Measurements from ENCODE around the gene NCAPH2. TPM values are rescaled to one million over a fixed set of nuclear protein-coding genes. Genes with fewer than 3 reads are reported as not detected.
"Not testable (repeated sequence)": the region's sequence is repeated elsewhere in the genome, so short reads cannot be mapped to it uniquely, and the experiment has no call there.

Gene NCAPH2
- total RNA-seq, 2 experiments from 2014 or later = 136 to 181 TPM

- H3K4me1 Mint-ChIP-seq = peaks cover 52% of the 10 kb centered on the region
- ATAC-seq = no peak
- H3K36me3 Mint-ChIP-seq = peaks cover 11% of the 10 kb centered on the region
- DNase-seq = no peak
- H3K9me3 Mint-ChIP-seq (ENCODE audit: low read depth) = no peaks in the 10 kb centered on the region
- no peak overlapping the region for H3K4me3 Mint-ChIP-seq
- H3K27ac Mint-ChIP-seq = no peak overlapping the region
- no peaks in the 10 kb centered on the region for H3K27me3 Mint-ChIP-seq
- CTCF ChIA-PET = interaction anchor here (1.1 to 2.7 kb wide), 3 partner anchors 9 to 28 kb away, joined by 3 to 8 read pairs (median 8); partner anchors contain the start of genes SCO2 and SYCE3
Observed at GRCh38 chr22:50535113-50535512, 27.1 kb downstream of the NCAPH2 start.

DNA sequence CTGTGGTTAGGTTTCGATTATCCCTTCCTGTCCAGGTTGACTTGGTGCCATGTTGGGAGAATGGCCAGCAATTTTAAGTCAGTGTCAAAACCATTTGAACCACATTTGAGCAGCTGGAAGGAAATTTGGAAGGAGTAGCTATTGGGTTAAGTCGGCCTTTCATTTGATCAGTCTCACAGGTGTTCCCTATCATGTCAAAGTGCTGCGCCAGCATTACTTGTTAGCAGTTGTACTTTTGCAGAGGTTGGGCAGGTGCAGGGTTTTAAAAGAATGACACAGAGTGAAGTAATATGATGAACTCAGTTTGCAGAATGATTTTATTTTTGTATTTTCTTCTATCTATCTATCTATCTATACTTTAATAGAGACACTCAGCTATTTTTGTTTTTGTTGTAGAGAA lies 28.2 kb downstream of the NCAPH2 start:
- no peaks in the 10 kb centered on the region for H3K27me3 Mint-ChIP-seq
- ATAC-seq = no peak
- no peak overlapping the region for H3K4me3 Mint-ChIP-seq
- CTCF ChIA-PET = interaction anchor here (1.2 to 2.7 kb wide), 4 partner anchors 9 to 27 kb away, joined by 3 to 8 read pairs (median 6); partner anchors contain the start of genes KLHDC7B, SCO2 and SYCE3
- peak overlapping the region; percentile 46 for H3K27ac Mint-ChIP-seq
- peaks cover 61% of the 10 kb centered on the region for H3K4me1 Mint-ChIP-seq
- peaks cover 12% of the 10 kb centered on the region for H3K36me3 Mint-ChIP-seq
- H3K9me3 Mint-ChIP-seq (ENCODE audit: low read depth) = no peaks in the 10 kb centered on the region
- DNase-seq = no peak

GRCh38 chr22:50537765-50538164 lies 29.7 kb downstream of the NCAPH2 start:
- peaks cover 18% of the 10 kb centered on the region for H3K36me3 Mint-ChIP-seq
- peaks cover 74% of the 10 kb centered on the region for H3K4me1 Mint-ChIP-seq
- no peak overlapping the region for H3K4me3 Mint-ChIP-seq
- no peaks in the 10 kb centered on the region for H3K9me3 Mint-ChIP-seq (ENCODE audit: low read depth)
- H3K27me3 Mint-ChIP-seq = no peaks in the 10 kb centered on the region
- H3K27ac Mint-ChIP-seq = peak overlapping the region; percentile 98
- no peak for DNase-seq
- CTCF ChIA-PET = interaction anchor here (2.1 to 5.5 kb wide), 4 partner anchors 9 to 83 kb away, joined by 8 to 53 read pairs (median 31); partner anchors contain the start of genes SCO2, SYCE3 and TYMP
- ATAC-seq = no peak

GRCh38 chr22:50540381-50540780 lies 32.4 kb downstream of the NCAPH2 start:
- DNase-seq (no peak), ATAC-seq (no peak)
- Mint-ChIP-seq H3K27me3 (no peaks in the 10 kb centered on the region), H3K9me3 (ENCODE audit: low read depth) (no peaks in the 10 kb centered on the region), H3K27ac (peak overlapping the region; percentile 98), H3K4me1 (peaks cover 68% of the 10 kb centered on the region), H3K4me3 (no peak overlapping the region), H3K36me3 (peaks cover 18% of the 10 kb centered on the region)
- CTCF ChIA-PET = interaction anchor here (0.8 to 5.5 kb wide), 7 partner anchors 8 to 81 kb away, joined by 3 to 53 read pairs (median 18); partner anchors contain the start of genes SCO2, SYCE3 and TYMP

- not testable (repeated sequence) for H3K4me3 Mint-ChIP-seq
- peak; percentile 13 for ATAC-seq
Observed at GRCh38 chr22:50541667-50542026, 33.6 kb downstream of the NCAPH2 start.

DNA sequence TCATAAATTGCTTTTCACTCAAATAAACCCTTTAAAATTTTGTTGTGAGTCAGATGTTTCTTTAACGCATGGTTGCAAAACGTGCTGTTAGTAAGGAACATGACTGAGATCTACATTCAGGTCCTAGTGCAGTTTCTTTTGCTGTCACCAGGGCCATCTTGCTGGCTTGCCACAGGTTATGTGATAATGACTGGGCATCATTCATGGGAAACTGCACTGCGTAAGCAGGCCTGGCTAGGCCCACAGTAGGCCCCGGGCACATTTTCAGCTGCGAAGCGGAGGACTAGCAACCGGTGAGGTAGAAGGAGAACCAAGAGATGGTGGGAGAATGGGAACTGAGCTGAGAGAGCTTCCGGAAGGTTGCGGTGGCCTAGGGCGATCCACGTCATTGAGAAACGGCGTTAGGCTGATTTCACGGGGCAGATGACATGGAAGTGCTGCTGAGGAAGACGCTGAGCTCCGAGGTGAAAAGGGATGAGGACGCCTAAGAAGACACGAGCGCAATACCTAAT lies 34.4 kb downstream of the NCAPH2 start:
- no peak overlapping the region for H3K4me3 Mint-ChIP-seq
- no peaks in the 10 kb centered on the region for H3K27me3 Mint-ChIP-seq
- peak; percentile 66 for DNase-seq
- peak overlapping the region; percentile 98 for H3K27ac Mint-ChIP-seq
- H3K4me1 Mint-ChIP-seq = peaks cover 73% of the 10 kb centered on the region
- ATAC-seq = no peak
- CTCF ChIA-PET = interaction anchor here (1.7 to 5.5 kb wide), 3 partner anchors 13 to 17 kb away, joined by 4 to 53 read pairs (median 6); partner anchors contain the start of genes SCO2 and TYMP
- no peaks in the 10 kb centered on the region for H3K9me3 Mint-ChIP-seq (ENCODE audit: low read depth)
- peaks cover 15% of the 10 kb centered on the region for H3K36me3 Mint-ChIP-seq

More at GRCh38 chr22:50541667-50542026, 33.6 kb downstream of the NCAPH2 start:
- not testable (repeated sequence) for H3K27me3 Mint-ChIP-seq; H3K9me3 Mint-ChIP-seq (ENCODE audit: low read depth)
- H3K27ac Mint-ChIP-seq = peak overlapping the region; percentile 98
- CTCF ChIA-PET = interaction anchor here (1.4 to 5.5 kb wide), 4 partner anchors 12 to 79 kb away, joined by 4 to 53 read pairs (median 19); partner anchors contain the start of genes SCO2, SYCE3 and TYMP
- peaks cover 15% of the 10 kb centered on the region for H3K36me3 Mint-ChIP-seq
- H3K4me1 Mint-ChIP-seq = peaks cover 74% of the 10 kb centered on the region
- DNase-seq = peak; percentile 76

- peak overlapping the region; percentile 49 for H3K4me3 Mint-ChIP-seq
- H3K9me3 Mint-ChIP-seq (ENCODE audit: low read depth) = no peaks in the 10 kb centered on the region
- peaks cover 7% of the 10 kb centered on the region for H3K36me3 Mint-ChIP-seq
- ATAC-seq (peak; percentile 51), DNase-seq (peak; percentile 93)
- peaks cover 65% of the 10 kb centered on the region for H3K4me1 Mint-ChIP-seq
- CTCF ChIA-PET = interaction anchor here (1.6 to 2.5 kb wide), 6 partner anchors 12 to 77 kb away, joined by 6 to 22 read pairs (median 16); partner anchors contain the start of genes SCO2, SYCE3 and TYMP
- H3K27ac Mint-ChIP-seq = peak overlapping the region; percentile 92
- H3K27me3 Mint-ChIP-seq = no peaks in the 10 kb centered on the region
Observed at GRCh38 chr22:50544078-50544745, 36.2 kb downstream of the NCAPH2 start.

DNA sequence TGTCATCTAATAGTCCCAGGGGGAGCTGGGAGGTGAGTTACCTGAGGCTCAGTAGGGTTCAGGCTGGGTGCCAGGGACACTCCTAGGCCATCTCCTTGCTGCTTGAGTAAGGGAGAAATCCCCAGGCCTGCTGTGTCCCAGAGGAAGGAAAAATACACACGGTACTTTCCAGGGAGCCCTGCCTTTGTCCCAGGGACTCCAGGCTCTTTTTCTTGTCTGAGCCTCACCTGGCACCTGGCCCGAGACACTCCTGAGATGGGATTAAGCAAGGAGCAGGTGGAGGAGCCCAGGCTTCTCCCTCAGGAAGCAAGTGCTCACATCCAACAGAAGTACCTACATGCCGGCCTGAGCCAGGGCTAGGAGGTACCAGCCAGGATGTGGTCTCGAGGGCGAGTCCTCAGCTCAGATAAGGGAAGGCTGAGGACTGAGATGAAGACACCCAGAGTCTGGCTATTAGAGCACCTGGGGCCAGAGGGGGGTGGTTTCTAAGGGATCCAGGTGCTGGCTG lies 36.8 kb downstream of the NCAPH2 start:
- ATAC-seq (no peak), DNase-seq (peak; percentile 74)
- Mint-ChIP-seq H3K27ac (peak overlapping the region; percentile 92), H3K4me3 (peak overlapping the region; percentile 49), H3K9me3 (ENCODE audit: low read depth) (no peaks in the 10 kb centered on the region), H3K4me1 (peaks cover 64% of the 10 kb centered on the region), H3K36me3 (peaks cover 7% of the 10 kb centered on the region), H3K27me3 (no peaks in the 10 kb centered on the region)
- CTCF ChIA-PET = interaction anchor here (0.7 to 2.5 kb wide), 7 partner anchors 9 to 77 kb away, joined by 3 to 22 read pairs (median 12); partner anchors contain the start of genes SCO2, SYCE3 and TYMP

- peaks cover 7% of the 10 kb centered on the region for H3K36me3 Mint-ChIP-seq
- DNase-seq = peak; percentile 78
- no peaks in the 10 kb centered on the region for H3K9me3 Mint-ChIP-seq (ENCODE audit: low read depth)
- peaks cover 65% of the 10 kb centered on the region for H3K4me1 Mint-ChIP-seq
- no peaks in the 10 kb centered on the region for H3K27me3 Mint-ChIP-seq
- CTCF ChIA-PET = interaction anchor here (0.7 to 2.5 kb wide), 10 partner anchors 8 to 95 kb away, joined by 3 to 22 read pairs (median 6); partner anchors contain the start of genes SCO2, SYCE3 and TYMP
- ATAC-seq = peak; percentile 20
- peak within 1 kb of the TSS; percentile 32 for H3K4me3 Mint-ChIP-seq
- H3K27ac Mint-ChIP-seq = peak within 1 kb of the TSS; percentile 92
Observed at GRCh38 chr22:50545522-50546325, 37.7 kb downstream of the NCAPH2 start, which contains the start of gene KLHDC7B. TSS of gene KLHDC7B (plus strand) at chr22:50545899. CDS start at chr22:50546244, 345 bp downstream.

DNA sequence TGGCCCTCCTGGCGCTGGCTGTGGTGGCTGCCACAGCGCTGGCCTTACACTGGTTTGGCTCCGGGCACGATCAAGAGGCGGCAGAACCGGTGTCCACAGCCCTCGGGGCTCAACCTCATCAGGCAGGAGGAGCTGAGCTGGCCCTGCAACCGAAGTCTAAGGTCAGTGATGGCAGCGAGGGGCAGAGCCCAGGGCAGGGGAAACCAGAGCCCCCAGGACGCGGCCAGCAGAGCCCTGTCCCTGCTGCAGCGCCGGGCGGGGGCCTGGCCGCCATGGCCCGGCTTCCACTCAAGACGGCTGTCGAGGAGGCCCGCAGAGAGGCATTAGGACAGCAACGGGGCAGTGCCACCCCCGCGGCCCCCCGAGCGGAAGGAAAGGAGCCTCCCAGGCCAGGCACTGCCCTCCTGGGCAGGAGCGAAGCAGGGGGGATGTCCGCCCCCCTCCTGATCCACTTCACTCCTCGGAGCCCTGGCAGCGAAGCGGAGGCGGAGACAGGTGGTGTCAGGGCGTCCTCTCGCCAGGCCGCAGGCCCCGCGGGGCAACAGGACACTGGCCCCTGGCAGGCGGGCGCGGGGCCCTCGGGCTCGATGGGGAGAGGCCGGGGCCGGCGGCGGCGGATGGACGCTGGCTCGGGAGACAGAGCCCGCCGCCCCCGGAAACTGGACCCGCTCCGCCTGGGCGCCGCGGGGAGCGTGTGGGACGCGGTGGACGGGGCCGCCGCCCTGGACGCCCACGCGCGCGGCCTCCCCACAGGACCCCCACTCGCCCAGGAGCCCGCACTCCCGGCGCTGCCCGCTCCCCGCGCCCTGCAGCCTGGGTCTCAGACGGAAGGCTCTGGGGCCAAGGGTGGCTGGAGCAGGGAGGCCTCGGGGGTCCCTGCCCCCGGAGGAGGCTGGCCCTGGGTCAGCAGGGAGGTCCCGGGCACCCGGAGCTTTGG lies 38.6 kb downstream of the NCAPH2 start:
- no peak for ATAC-seq
- CTCF ChIA-PET = interaction anchor here (0.8 to 8.5 kb wide), 12 partner anchors 7 to 94 kb away, joined by 3 to 75 read pairs (median 18); partner anchors contain the start of genes NCAPH2, SCO2, SYCE3 and TYMP

DNA sequence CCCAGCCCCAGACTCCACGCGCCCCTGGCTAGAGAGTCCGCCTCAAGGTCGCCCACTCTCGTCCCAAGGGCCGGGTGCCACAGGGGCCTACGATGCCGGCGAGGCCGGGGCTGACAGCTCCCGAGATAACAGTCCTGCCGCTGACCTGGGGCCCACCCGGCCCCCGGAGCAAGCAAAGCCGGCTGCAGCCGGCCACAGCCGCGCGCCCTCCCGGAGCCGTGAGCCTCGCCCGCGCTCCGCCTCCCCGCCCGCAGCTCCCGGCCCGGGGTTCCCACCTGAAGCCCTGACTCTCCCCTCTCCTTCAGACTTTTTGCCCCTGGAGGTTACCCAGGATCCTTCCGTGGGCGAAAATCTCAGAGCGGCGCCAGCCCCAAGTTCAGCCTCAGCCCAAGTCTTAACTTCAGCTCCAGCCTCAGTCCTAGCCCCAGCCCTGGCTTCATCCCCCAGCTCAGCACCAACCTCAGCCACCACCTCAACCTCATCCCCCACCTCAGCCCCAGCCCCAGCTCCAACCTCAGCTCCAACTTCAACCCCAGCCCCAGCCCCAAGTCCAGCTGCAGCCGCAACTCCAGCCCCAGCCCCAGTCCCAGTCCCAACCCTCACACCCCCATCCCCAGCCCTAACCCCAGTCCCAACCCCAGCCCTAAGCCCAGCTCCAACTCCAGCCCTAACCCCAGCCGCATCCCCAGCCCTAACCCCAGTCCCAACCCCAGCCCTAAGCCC lies 39.4 kb downstream of the NCAPH2 start:
- Mint-ChIP-seq H3K4me1 (peaks cover 50% of the 10 kb centered on the region), H3K36me3 (peaks cover 3% of the 10 kb centered on the region), H3K27me3 (no peaks in the 10 kb centered on the region), H3K9me3 (ENCODE audit: low read depth) (no peaks in the 10 kb centered on the region), H3K27ac (peak overlapping the region; percentile 80), H3K4me3 (peak overlapping the region; percentile 54)
- ATAC-seq (no peak), DNase-seq (no peak)
- CTCF ChIA-PET = interaction anchor here (0.9 to 8.5 kb wide), 13 partner anchors 8 to 297 kb away, joined by 3 to 75 read pairs (median 8); partner anchors contain the start of genes HDAC10, NCAPH2, SCO2 and SYCE3

More for the DNA sequence above, 38.6 kb downstream of the NCAPH2 start:
- Mint-ChIP-seq H3K27ac (peak overlapping the region; percentile 92), H3K36me3 (peaks cover 4% of the 10 kb centered on the region), H3K9me3 (ENCODE audit: low read depth) (no peaks in the 10 kb centered on the region), H3K4me3 (peak overlapping the region; percentile 32), H3K4me1 (peaks cover 58% of the 10 kb centered on the region), H3K27me3 (no peaks in the 10 kb centered on the region)
- DNase-seq = no peak

All from activated CD8-positive, alpha-beta memory T cell treated with anti-CD3 and anti-CD28 coated beads, Interleukin-2, amount 10 ng/mL, durations not matched to agents 7 days and 5 days (primary cell).